GM18907 (cell line): ENCODE measurements around the gene TFIP11.

ENCODE experiments used
- ATAC-seq: cut with Tn5 transposase; IDR thresholded peaks from one replicate; pipeline ENCODE4 v1.9.1; 2021; ENCODE audit warnings: mild to moderate bottlenecking, moderate library complexity; ENCODE audit not compliant: unreplicated experiment

TFIP11 gene

GRCh38 chr22:26450453-26451185, 61.7 kb downstream of the TFIP11 start:
- ATAC-seq, result no peak

DNA sequence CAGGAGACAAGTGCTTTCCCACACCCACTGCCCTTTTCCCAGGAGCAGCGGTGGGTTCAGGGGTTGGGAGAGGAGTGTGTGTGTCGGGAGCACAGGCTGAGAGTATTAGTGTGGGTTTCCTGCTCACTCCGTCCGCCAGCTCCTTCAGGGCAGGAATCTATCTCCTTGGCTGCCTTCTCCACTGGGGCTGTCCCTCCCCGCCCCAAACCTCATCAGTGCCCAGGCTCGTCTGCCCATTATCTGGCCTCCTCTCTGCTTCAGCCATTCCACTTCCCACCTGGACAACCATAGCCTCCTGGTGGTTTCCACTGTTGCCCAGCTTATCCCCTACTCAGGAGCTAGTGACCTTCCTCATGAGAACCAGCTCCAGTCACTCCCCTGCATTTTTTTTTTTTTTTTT, 63.3 kb downstream of the TFIP11 start:
- no peak for ATAC-seq

GRCh38 chr22:26448334-26448733, 63.9 kb downstream of the TFIP11 start:
- no peak for ATAC-seq

- no peak for ATAC-seq
Observed at GRCh38 chr22:26447584-26448329, 64.5 kb downstream of the TFIP11 start.

DNA sequence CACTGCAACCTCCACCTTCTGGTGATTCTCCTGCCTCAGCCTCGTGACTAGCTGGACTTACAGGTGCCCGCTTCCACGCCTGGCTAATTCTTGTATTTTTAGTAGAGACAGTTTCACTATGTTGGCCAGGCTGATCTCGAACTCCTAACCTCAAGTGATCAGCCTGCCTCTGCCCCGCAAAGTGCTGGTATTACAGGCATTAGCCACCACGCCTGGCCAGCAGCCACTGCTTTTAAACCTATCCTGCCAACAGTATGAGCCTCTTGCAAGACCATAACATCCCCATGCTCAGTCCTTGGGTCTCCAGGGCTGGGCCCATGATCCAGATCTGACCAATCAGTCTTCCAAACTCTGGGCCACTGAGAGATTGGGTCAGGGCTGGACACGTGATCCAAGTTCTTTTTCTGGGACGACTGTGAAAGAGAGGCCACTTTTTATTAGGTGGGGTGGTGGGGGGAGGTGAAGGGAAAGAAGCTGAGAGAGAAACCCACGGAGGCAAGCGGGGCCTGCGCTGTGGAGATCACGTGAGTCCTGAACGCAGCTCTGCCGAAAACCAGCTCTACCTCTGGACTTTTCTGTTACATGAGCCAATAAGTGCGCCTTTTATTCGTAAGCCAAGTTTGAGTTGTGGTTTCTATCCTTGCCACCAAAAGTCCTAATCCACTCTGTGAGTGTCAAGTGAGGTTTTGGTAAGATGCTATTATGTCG, 65.3 kb downstream of the TFIP11 start:
- ATAC-seq, result no peak

- no peak for ATAC-seq
Observed at GRCh38 chr22:26445577-26446275, 66.5 kb downstream of the TFIP11 start.

- ATAC-seq, result no peak
Observed at GRCh38 chr22:26444777-26445176, 67.5 kb downstream of the TFIP11 start.

DNA sequence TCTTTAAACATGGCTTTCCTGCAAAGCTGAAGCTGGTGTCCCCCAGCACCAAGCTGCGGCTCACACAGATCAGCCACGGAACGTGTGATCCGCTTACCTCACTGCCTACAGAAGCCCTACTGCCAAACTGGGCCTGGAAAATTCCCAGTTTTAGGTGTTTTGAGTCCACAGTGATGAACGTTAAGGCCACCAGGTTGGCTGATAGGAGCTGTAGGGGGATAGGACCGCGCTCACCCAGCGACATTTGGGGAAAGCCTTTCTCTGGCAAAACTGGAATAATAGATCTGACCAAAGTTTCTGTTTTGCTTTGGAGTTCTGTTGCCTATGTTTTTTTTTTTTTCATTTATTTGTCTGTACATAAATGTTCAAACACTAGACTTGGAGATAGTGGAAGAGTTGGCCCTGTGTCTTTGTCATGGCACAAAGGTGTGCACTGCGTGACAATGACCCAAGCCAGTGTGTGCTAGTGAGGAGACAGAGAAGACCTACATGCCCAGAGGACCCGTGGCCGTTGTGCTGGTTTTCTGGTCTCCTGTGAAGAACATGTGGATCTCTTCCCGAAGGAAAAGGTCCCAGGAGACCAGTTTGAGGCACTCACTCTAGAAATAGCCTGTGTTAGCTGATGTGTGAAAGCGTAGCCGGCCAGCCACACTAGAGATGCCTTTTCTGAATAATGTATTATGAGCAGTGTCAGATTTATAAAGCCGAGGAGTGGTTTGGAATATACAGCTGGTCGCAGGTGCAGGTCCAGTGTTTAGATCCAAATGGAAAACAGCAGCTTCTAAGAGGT, 68.2 kb downstream of the TFIP11 start:
- ATAC-seq, result no peak

GRCh38 chr22:26442086-26442756, 70.1 kb downstream of the TFIP11 start:
- no peak for ATAC-seq
